ENCODE measurements around the gene RABGEF1. TPM values are rescaled to one million over a fixed set of nuclear protein-coding genes. Genes with fewer than 3 reads are reported as not detected.
"Not testable (repeated sequence)": the region's sequence is repeated elsewhere in the genome, so short reads cannot be mapped to it uniquely, and the experiment has no call there.

The RABGEF1 gene
- total and polyA plus RNA-seq, 2 donors (not counting 3 experiments of a cell fraction or from before 2014, with no cell fraction given) = 11.6 to 15.5 TPM

DNA sequence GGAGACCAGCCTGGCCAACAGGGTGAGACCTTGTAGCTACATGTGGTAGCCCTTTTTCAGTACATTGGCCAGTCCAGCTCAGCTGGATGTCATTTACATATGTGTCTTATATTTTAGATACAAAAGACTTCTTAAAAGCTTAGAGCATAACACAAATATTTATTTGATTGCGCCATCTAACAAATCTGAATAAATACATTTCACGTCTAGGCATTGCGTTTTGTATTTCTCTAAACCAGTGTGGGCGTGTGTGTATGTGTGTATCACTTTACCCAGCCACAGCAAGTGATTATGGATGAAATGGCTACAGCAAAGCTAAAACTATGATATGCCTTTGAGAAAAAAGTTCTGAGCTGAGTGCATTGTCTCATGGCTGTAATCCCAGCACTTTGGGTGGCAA is 14.0 kb downstream of the RABGEF1 start:
- TF ChIP-seq, protein P1, sequence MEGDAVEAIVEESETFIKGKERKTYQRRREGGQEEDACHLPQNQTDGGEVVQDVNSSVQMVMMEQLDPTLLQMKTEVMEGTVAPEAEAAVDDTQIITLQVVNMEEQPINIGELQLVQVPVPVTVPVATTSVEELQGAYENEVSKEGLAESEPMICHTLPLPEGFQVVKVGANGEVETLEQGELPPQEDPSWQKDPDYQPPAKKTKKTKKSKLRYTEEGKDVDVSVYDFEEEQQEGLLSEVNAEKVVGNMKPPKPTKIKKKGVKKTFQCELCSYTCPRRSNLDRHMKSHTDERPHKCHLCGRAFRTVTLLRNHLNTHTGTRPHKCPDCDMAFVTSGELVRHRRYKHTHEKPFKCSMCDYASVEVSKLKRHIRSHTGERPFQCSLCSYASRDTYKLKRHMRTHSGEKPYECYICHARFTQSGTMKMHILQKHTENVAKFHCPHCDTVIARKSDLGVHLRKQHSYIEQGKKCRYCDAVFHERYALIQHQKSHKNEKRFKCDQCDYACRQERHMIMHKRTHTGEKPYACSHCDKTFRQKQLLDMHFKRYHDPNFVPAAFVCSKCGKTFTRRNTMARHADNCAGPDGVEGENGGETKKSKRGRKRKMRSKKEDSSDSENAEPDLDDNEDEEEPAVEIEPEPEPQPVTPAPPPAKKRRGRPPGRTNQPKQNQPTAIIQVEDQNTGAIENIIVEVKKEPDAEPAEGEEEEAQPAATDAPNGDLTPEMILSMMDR (IDR thresholded peaks at IDR 0.05; ENCODE audit: extremely low read depth in 1 of 2, insufficient read depth in 1 of 2, low read depth in 1 of 2, low read length in 2 of 2) = no peak
- TF ChIP-seq FOS (IDR thresholded peaks at IDR 0.05; ENCODE audit: borderline replicate concordance, insufficient read depth, low read length) (no peak), POLR2AphosphoS5 (IDR thresholded peaks at IDR 0.05; ENCODE audit: insufficient read depth, low read depth, low read length) (no peak), GATA2 (IDR thresholded peaks at IDR 0.05; ENCODE audit: insufficient read depth, insufficient read length, low read depth, low read length) (no peak), JUN (IDR thresholded peaks at IDR 0.05; ENCODE audit: borderline replicate concordance, insufficient read depth, insufficient read length, low read depth) (no peak), POLR2A (IDR thresholded peaks at IDR 0.05; ENCODE audit: low read depth, low read length) (no peak), EZH2 (IDR thresholded peaks at IDR 0.05; ENCODE audit: borderline replicate concordance, low read depth, low read length, severe bottlenecking) (no peak), MYC (IDR thresholded peaks at IDR 0.05; ENCODE audit: low read depth, low read length) (no peak)
- TF ChIP-seq, protein P2, sequence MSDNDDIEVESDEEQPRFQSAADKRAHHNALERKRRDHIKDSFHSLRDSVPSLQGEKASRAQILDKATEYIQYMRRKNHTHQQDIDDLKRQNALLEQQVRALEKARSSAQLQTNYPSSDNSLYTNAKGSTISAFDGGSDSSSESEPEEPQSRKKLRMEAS (IDR thresholded peaks at IDR 0.05; ENCODE audit: insufficient read depth, insufficient read length) = no peak
- Histone ChIP-seq H3K27ac (ENCODE audit: insufficient read depth, low read depth, low read length) (no peak overlapping the region), H3K79me2 (ENCODE audit: control insufficient read depth, insufficient read depth, low read length) (peaks cover 36% of the 10 kb centered on the region), H4K20me1 (replicated peaks; ENCODE audit: control insufficient read depth, extremely low read depth, insufficient read depth, low read length) (peaks cover 2% of the 10 kb centered on the region), H3K27me3 (ENCODE audit: control insufficient read depth in 2 of 2, insufficient read depth in 2 of 2, low read length in 2 of 2) (no peaks in the 10 kb centered on the region), H3K36me3 (ENCODE audit: control insufficient read depth in 2 of 2, extremely low read depth in 1 of 2, insufficient read depth in 2 of 2, low read length in 2 of 2) (no peaks in the 10 kb centered on the region), H3K9me3 (replicated peaks; ENCODE audit: control insufficient read depth, insufficient read depth, low read length) (no peaks in the 10 kb centered on the region), H3K4me1 (ENCODE audit: control insufficient read depth, extremely low read depth, insufficient read depth, low read length) (no peaks in the 10 kb centered on the region), H3K9ac (replicated peaks; ENCODE audit: extremely low read depth, insufficient read depth, low read length) (no peak overlapping the region), H3K4me3 (replicated peaks in 1 of 3; ENCODE audit: insufficient read depth in 1 of 3, low read depth in 1 of 3, low read length in 3 of 3) (no peak overlapping the region), H3K9me1 (replicated peaks; ENCODE audit: control insufficient read depth, extremely low read depth, insufficient read depth, low read length) (no peaks in the 10 kb centered on the region), H3K4me2 (ENCODE audit: insufficient read depth, low read length) (no peak overlapping the region), H2AFZ (ENCODE audit: low read depth, low read length) (no peak overlapping the region)
- dilution Hi-C loops (cut with MboI; ENCODE audit: extremely low pct_ligation_motif_present, low sequenced_read_pairs) = no loop called here
- POLR2A ChIA-PET = no interaction called here
- intact Hi-C loops (cut with micrococcal nuclease) = no loop called here
- FAIRE-seq = no peak
- BruUV-seq (replicated peaks) = no TSS peak
- CTCF ChIA-PET = interaction anchor here (1.0 to 1.3 kb wide), 2 partner anchors 11 to 18 kb away, joined by 3 read pairs; no protein-coding TSS in a partner anchor
- no peak for DNase-seq (ENCODE audit: low read depth, low spot score)

DNA sequence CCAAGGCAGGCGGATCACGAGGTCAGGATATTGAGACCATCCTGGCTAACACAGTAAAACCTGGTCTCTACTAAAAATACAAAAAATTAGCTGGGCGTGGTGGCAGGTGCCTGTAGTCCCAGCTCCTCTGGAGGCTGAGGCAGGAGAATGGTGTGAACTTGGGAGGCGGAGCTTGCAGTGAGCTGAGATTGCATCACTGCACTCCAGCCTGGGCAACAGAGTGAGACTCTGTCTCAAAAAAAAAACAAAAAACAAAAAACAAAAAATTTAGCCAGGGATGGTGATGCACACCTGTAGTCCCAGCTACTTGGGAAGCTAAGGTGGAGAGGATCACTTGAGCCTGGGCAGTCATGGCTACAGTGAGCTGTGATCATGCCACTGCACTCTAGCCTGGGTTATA is 14.5 kb downstream of the RABGEF1 start:
- H3K4me2 ChIP-seq (ENCODE audit: insufficient read depth, low read length); DNase-seq (ENCODE audit: low read depth, low spot score); H3K4me1 ChIP-seq (ENCODE audit: control insufficient read depth, extremely low read depth, insufficient read depth, low read length); H3K36me3 ChIP-seq (ENCODE audit: control insufficient read depth in 2 of 2, extremely low read depth in 1 of 2, insufficient read depth in 2 of 2, low read length in 2 of 2); BruUV-seq (replicated peaks); H3K9me1 ChIP-seq (replicated peaks; ENCODE audit: control insufficient read depth, extremely low read depth, insufficient read depth, low read length); H4K20me1 ChIP-seq (replicated peaks; ENCODE audit: control insufficient read depth, extremely low read depth, insufficient read depth, low read length); H2AFZ ChIP-seq (ENCODE audit: low read depth, low read length); H3K27me3 ChIP-seq (ENCODE audit: control insufficient read depth in 2 of 2, insufficient read depth in 2 of 2, low read length in 2 of 2); intact Hi-C loops (cut with micrococcal nuclease); H3K4me3 ChIP-seq (replicated peaks in 1 of 3; ENCODE audit: insufficient read depth in 1 of 3, low read depth in 1 of 3, low read length in 3 of 3); H3K27ac ChIP-seq (ENCODE audit: insufficient read depth, low read depth, low read length); dilution Hi-C loops (cut with MboI; ENCODE audit: extremely low pct_ligation_motif_present, low sequenced_read_pairs); POLR2A ChIA-PET; H3K9ac ChIP-seq (replicated peaks; ENCODE audit: extremely low read depth, insufficient read depth, low read length); FAIRE-seq; H3K9me3 ChIP-seq (replicated peaks; ENCODE audit: control insufficient read depth, insufficient read depth, low read length): not testable (repeated sequence)
- CTCF ChIA-PET = interaction anchor here (1.3 kb wide), 1 partner anchor 11 kb away, joined by 3 read pairs; no protein-coding TSS in a partner anchor
- peaks cover 33% of the 10 kb centered on the region for H3K79me2 ChIP-seq (ENCODE audit: control insufficient read depth, insufficient read depth, low read length)

DNA sequence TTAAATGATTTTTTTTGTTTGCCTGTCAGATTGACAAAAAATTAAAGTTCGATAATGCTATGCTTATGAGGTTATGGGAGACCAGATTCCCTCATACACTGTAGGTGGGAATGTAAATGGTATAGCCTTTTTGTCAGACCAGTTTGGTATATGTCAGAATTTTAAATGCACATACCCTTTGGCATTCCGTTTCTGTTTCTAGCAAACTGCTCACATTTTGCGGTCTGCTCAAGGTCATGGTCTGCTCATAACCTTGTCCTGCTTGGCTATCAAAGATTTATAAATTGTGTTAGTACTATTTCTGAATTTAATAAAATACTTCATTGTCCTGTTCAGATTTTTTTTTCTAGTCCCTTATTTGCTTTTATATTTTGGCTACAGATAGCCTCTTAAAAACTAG is 15.7 kb downstream of the RABGEF1 start:
- H3K27ac ChIP-seq (ENCODE audit: insufficient read depth, low read depth, low read length); H3K9me1 ChIP-seq (replicated peaks; ENCODE audit: control insufficient read depth, extremely low read depth, insufficient read depth, low read length); BruUV-seq (replicated peaks); H2AFZ ChIP-seq (ENCODE audit: low read depth, low read length); H3K27me3 ChIP-seq (ENCODE audit: control insufficient read depth in 2 of 2, insufficient read depth in 2 of 2, low read length in 2 of 2); H3K9ac ChIP-seq (replicated peaks; ENCODE audit: extremely low read depth, insufficient read depth, low read length); POLR2A ChIA-PET; H4K20me1 ChIP-seq (replicated peaks; ENCODE audit: control insufficient read depth, extremely low read depth, insufficient read depth, low read length); dilution Hi-C loops (cut with MboI; ENCODE audit: extremely low pct_ligation_motif_present, low sequenced_read_pairs); H3K36me3 ChIP-seq (ENCODE audit: control insufficient read depth in 2 of 2, extremely low read depth in 1 of 2, insufficient read depth in 2 of 2, low read length in 2 of 2); intact Hi-C loops (cut with micrococcal nuclease); H3K4me2 ChIP-seq (ENCODE audit: insufficient read depth, low read length); CTCF ChIA-PET; H3K9me3 ChIP-seq (replicated peaks; ENCODE audit: control insufficient read depth, insufficient read depth, low read length); FAIRE-seq; DNase-seq (ENCODE audit: low read depth, low spot score); H3K4me1 ChIP-seq (ENCODE audit: control insufficient read depth, extremely low read depth, insufficient read depth, low read length); H3K4me3 ChIP-seq (replicated peaks in 1 of 3; ENCODE audit: insufficient read depth in 1 of 3, low read depth in 1 of 3, low read length in 3 of 3): not testable (repeated sequence)
- peaks cover 25% of the 10 kb centered on the region for H3K79me2 ChIP-seq (ENCODE audit: control insufficient read depth, insufficient read depth, low read length)

Data from endothelial cell of umbilical vein (primary cell).